RPMI8226 (cell line): Measurements from ENCODE around the gene RHO.
"Not testable (repeated sequence)": the region's sequence is repeated elsewhere in the genome, so short reads cannot be mapped to it uniquely, and the experiment has no call there.

Experiments used
- DNase-seq: peaks from one replicate; pipeline ENCODE4 v3.0.0-alpha.2; 2015

The RHO gene

GRCh38 chr3:129528589-129529100 is at the start of gene RHO:
TSS of gene RHO (plus strand) at chr3:129528639. CDS start at chr3:129528734, 95 bp downstream.
- no peak for DNase-seq

DNA sequence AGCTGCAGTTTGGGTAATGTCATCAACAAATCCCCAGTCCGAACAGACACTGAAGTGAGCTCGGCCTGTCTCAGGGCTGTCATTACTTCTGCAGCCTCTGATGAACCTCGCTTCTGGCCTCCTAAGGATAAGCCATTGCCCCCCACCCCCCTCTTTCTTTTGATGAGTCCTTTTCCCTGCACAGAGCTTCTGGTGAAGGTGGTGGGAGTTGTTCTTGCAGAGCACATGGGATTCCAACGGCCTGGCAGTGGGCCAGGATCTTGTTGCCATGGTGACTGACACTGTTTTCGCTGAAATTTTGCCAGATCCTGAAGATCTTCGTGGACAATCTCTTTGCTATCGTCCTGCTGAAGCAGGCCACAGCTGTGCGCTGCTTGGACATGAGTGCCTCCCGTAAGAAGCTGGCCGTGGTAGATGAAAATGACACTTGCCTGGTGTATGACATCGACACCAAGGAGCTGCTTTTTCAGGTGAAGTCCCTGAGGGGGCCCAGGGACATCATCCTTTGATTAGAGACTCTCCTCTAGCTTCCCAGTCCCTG is 47.1 kb upstream of the RHO start:
- not testable (repeated sequence) for DNase-seq

GRCh38 chr3:129481766-129482332 is 46.6 kb upstream of the RHO start:
- DNase-seq: no peak

DNA sequence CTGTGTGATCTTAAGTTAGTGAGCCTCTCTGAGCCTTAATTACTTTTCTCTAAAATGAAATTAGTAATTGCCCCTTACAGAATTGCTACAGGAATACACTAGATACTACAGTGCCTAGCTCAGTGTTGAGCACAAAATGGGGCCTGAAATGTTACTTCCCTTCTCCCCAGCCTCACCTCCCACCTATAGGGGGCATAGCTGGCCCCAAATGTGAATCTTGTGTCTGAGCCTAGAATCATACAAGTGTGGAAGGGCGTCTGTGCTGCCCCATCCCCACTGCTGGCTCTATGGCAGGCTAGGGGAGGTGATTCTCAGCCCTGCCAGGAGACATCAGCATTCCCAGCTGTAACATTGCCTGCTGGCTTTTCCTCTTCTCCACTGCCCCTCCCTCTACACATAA is 45.7 kb upstream of the RHO start:
- DNase-seq: peak; percentile 11

DNA sequence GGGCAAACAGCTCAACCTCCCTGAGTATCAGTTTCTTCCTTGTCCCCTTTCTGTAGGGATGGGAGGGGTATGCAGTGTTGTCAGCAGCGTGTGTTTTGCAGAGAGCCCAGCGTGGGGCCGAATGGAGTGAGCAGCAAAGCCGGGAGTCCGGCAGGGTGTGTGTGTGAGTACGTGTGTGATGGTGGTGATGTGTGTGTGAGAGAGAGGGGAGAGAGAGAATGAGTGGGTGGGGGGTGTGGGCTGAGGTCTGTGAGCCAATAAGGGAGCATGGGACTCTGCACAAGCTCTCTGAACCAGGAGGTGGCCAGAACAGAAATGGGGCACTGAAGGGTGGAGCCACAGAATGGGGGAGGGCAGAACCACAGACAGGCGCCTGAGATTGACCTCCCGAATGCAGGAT is 44.6 kb upstream of the RHO start:
- no peak for DNase-seq

DNA sequence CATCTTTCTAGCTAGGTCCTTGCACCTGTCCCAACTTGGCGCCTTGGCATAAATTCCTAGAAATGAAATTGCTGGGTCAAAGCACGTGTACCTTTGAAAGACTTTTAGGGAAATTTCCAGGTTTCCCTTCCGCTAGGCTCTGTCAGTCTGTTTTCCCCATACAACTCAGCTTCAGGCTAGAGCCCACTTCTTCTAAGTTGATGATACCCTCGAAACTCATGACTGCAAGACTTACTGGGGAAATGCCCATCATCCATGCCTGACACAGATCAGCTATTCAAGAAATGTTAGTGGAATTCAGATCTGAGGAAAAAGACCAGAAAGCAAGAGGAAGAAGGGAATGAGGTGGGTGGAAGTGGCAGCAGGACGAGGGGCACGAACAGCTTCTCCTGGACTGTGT is 43.3 kb upstream of the RHO start:
- not testable (repeated sequence) for DNase-seq

GRCh38 chr3:129485721-129486663 is 42.4 kb upstream of the RHO start:
- peak; percentile 33 for DNase-seq

GRCh38 chr3:129486664-129487035 is 41.8 kb upstream of the RHO start:
- no peak for DNase-seq

- DNase-seq: no peak
These were observed 41.1 kb upstream of the RHO start for GRCh38 chr3:129487183-129487867.

DNA sequence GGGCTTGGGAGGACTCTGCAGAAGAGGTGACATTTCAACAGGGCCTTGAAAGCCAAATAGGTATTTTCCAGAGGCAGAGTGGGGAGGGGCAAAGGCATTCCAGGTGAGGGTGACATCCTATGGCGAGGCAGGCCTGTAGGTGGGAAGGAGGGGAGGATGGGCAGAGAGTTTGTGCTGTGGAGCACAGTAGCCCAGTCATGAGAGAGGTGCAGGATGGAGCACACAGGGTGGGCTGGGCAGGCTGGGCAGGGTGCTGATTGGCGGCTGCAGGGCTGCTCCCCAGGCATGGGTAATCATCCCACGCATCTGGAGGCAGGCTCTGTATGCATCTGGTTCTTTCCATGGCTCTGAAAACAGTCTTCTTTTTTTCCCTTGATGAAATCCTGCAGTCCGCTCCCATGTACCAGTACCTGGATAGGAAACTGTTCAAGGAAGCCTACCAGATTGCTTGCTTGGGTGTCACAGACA is 40.5 kb upstream of the RHO start:
- DNase-seq: not testable (repeated sequence)

DNA sequence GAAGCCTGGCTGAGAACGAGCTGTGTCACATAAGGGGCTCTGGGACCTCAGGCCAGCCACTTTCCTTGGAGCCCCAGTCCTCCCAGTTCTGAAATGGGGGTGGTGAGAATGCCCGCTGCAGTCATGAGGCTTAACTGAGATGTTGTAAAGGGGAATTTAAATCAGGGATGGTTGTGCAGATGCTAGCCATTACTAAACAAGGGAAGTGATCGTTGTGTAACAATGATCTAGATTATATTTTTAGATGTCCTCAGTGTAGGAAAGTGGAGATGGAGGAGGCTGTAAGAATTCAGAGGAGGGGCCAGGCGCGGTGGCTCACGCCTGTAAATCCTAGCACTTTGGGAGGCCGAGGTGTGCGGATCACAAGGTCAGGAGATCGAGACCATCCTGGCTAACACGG is 39.2 kb upstream of the RHO start:
- not testable (repeated sequence) for DNase-seq

GRCh38 chr3:129490273-129490675 is 38.2 kb upstream of the RHO start:
- DNase-seq: peak; percentile 84

GRCh38 chr3:129491077-129491476 is 37.4 kb upstream of the RHO start:
- not testable (repeated sequence) for DNase-seq

DNA sequence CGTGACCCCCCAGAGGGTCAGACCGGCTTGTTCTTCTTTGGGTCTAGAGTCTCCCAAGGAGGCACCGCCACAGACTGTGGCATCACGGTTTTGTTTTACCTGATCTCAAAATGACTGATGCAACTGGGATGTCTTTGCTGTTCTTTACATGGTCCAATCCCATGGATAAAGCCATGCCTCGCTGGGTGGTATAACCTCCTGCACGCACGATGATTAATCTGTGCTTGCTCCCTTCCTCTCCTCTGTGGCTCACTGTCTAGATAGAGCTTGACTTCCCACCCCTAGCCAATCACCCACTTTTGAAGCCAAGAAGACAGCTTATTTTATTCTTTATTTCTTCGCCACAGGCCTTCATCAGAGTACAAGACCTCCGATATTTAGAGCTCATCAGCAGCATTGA is 36.6 kb upstream of the RHO start:
- DNase-seq: no peak

GRCh38 chr3:129492691-129493090 is 35.7 kb upstream of the RHO start:
- DNase-seq: no peak

GRCh38 chr3:129493206-129493605 is 35.2 kb upstream of the RHO start:
- DNase-seq: no peak

DNA sequence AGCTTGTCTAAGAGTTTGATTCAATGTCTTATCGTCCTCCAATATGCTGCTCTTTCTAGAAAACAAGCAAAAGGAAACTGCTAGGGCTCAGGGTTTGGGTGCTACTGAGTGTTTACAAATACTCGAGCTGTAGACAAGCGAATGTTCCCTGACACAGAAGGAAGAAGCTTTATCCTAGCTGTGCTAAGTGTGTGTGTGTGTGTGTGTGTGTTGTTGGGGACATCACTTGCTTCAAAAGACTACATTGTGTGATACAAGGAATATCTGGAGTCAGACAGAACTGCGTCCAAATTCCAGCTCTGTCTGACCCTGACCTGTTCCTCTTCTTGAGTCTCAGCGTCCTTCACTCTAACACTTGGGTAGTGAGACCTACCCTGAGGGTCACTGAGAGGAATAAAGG is 33.9 kb upstream of the RHO start:
- not testable (repeated sequence) for DNase-seq

DNA sequence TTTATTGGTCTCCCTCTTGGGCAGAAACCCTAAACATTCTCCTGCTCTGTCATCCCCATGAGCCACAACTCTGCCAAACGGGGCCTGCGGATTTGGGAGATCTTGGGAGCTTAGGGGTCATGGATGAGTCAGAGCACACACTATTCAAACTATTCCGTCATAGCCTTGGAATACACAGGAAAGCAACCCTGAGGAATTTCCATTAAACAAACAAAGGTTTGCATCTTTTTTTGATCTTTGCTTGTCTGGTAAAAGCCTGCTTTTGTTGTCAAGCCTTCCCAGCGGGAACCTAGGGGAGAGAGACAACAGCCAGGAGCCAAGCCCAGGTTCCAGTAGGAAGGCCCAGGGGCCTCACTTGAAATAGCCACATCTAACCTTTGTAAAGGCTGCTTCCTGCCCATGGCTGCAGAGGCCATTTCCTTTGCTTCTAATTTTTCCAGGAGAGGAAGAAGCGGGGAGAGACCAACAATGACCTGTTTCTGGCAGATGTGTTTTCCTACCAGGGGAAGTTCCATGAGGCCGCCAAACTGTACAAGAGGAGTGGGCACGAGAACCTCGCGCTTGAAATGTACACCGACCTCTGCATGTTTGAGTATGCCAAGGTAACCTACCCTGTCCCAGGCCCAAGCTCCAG is 33.3 kb upstream of the RHO start:
- DNase-seq: not testable (repeated sequence)

GRCh38 chr3:129497876-129498275 is 30.6 kb upstream of the RHO start:
- not testable (repeated sequence) for DNase-seq

GRCh38 chr3:129498603-129499488 is 29.6 kb upstream of the RHO start:
- DNase-seq: not testable (repeated sequence)

DNA sequence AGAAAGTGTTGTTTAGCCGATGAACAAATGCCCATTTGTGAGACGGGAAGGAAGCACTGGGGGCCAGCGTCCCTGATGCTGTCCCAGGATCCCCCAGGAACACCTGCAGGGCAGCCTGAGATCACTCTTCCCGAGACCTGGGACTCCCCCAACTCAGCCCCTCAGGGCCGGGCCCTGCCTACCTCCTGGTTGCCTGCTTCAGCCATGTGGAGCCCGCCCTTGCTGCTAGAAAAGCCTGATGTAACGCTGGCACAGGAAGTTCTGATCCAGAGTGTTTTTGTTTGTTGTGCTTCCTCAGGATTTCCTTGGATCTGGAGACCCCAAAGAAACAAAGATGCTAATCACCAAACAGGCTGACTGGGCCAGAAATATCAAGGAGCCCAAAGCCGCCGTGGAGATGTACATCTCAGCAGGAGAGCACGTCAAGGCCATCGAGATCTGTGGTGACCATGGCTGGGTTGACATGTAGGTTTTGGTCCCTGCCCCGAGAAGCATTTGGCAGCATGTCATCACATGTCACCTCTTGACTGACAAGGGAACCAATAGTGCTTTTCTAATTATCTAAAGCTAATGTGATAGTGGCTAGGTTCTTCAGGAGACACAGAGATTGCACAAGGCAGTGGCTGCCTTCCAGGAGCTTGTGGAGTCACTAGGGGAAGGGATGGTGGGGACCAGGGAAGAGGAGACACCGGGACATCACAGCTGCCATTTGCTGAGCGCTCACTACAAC is 28.7 kb upstream of the RHO start:
- not testable (repeated sequence) for DNase-seq
